Testis (tissue), 3 donors: ENCODE results near the gene HIPK2. TPM values are rescaled to one million over a fixed set of nuclear protein-coding genes. Genes with fewer than 3 reads are reported as not detected.

Experiments used
- DNase-seq: peaks from one replicate; pipeline ENCODE4 v3.0.0-alpha.2; 2019
- H3K27ac ChIP-seq, 2 donors: fragments of 200-600 bp; sonication (generic); one replicate each; pipeline ENCODE4 v1.5.1; 2019
- H3K27me3 ChIP-seq: fragments of 200-600 bp; sonication (generic); one replicate; pipeline ENCODE4 v1.5.1; 2019
- H3K36me3 ChIP-seq: fragments of 200-600 bp; sonication (generic); one replicate; pipeline ENCODE4 v1.5.1; 2017; ENCODE audit warnings: low read depth; ENCODE audit errors: missing control alignments
- H3K4me1 ChIP-seq: fragments of 200-600 bp; sonication (generic); one replicate; pipeline ENCODE4 v1.5.1; 2019
- H3K4me3 ChIP-seq, 2 donors: fragments of 200-600 bp; sonication (generic); one replicate each; pipeline ENCODE4 v1.5.1; 2017 to 2019
- H3K9me3 ChIP-seq: fragments of 200-600 bp; sonication (generic); one replicate; pipeline ENCODE4 v1.5.1; 2017
- POLR2A ChIP-seq: fragments of 450-650 bp; IDR thresholded peaks from one replicate; pipeline ENCODE4 v1.6.1; 2017; ENCODE audit warnings: antibody characterized with exemption, mild to moderate bottlenecking, moderate library complexity
- WGBS, 2 donors: methylation state at CpG; one replicate each; pipeline ENCODE4 v1.1.5; 2018; 5-methylcytosine and 5-hydroxymethylcytosine counted together
- intact Hi-C: fragments of 100-400 bp; cut with DNase I; formaldehyde crosslinking; loops from one replicate; pipeline ENCODE4 v1.15.1; 2023; ENCODE audit warnings: low total_unique reads
- polyA plus RNA-seq: library from polyadenylated mRNA; stranded (reverse); fragments of 350-450 nt; fragmentation: Illumina TruSeq; extraction: RNeasy Lipid Tissue Mini Kit (QIAGEN cat#74804); gene quantifications from one replicate; pipeline ENCODE4 v1.2.3, GENCODE V29; 2014; ENCODE audit warnings: low read depth, low replicate concordance; ENCODE audit not compliant: insufficient read depth
- total RNA-seq, 2 donors: library from RNA; depleted of rRNA; stranded (reverse); fragments of >200 nt; gene quantifications; one replicate each; pipeline ENCODE4 v1.2.3, GENCODE V29; 2016
- TF ChIP-seq, protein P1 (sequence below), 3 experiments: fragments of 450-650 bp in 2 of 3; fragments of 200-600 bp in 1 of 3; sonication (generic) in 1 of 3; IDR thresholded peaks; one replicate each; pipeline ENCODE4 v1.5.1; 2016 to 2019; ENCODE audit warnings: antibody characterized with exemption in 3 of 3, mild to moderate bottlenecking in 2 of 3, moderate library complexity in 1 of 3

The HIPK2 gene
- total and polyA plus RNA-seq, 3 donors from 2014 or later = 6.3 to 22.4 (median 17.8) TPM

DNA sequence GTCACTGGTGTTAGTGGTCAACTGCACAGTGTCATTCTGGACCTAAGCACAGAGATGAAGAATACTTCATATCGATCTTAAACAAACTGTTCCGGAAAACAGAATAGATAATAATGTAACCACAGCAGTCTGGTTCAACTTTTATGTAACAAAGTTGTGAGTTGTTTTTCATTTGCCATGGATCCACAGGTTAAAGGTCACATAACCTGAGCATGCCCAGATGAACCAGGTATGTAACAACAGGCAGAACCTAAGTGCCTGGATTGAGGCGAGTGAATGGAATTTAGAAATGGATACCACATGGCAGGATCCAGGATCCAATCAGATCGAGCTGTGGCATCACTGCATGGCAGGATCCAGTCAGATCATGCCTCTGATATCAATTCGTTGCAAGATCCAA, 167.2 kb downstream of the HIPK2 start:
- TF ChIP-seq, protein P1, sequence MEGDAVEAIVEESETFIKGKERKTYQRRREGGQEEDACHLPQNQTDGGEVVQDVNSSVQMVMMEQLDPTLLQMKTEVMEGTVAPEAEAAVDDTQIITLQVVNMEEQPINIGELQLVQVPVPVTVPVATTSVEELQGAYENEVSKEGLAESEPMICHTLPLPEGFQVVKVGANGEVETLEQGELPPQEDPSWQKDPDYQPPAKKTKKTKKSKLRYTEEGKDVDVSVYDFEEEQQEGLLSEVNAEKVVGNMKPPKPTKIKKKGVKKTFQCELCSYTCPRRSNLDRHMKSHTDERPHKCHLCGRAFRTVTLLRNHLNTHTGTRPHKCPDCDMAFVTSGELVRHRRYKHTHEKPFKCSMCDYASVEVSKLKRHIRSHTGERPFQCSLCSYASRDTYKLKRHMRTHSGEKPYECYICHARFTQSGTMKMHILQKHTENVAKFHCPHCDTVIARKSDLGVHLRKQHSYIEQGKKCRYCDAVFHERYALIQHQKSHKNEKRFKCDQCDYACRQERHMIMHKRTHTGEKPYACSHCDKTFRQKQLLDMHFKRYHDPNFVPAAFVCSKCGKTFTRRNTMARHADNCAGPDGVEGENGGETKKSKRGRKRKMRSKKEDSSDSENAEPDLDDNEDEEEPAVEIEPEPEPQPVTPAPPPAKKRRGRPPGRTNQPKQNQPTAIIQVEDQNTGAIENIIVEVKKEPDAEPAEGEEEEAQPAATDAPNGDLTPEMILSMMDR (IDR thresholded peaks at IDR 0.05) = no peak
- TF ChIP-seq POLR2A = no peak
- intact Hi-C loops = no loop called here
- Histone ChIP-seq H3K9me3 (no peaks in the 10 kb centered on the region), H3K4me1 (peaks cover 6% of the 10 kb centered on the region), H3K27me3 (no peaks in the 10 kb centered on the region), H3K27ac (no peak overlapping the region), H3K36me3 (no peaks in the 10 kb centered on the region), H3K4me3 (no peak overlapping the region)
- DNase-seq = no peak
- WGBS, 2 donors = 73 to 82% methylated on average over 5 of the region's 5 CpGs

DNA sequence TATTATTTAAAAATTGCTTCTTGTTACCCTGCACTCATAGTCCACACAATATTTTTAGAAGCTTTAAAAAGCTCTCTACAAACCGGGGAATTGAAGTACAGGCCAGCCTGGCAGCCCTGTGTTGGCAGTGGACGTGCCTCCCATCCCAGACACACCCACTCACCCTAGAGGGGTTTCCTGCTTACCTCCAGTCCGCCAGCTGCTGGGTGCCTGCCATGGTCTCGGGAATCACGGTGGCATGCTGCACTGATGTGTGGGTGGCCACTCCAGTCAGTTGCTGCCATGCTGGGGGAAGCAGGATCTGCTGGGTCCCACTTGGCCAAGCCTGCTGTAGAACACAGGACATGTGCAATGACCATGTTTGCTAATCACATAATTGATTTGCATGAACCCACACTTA, 173.9 kb downstream of the HIPK2 start:
- no peaks in the 10 kb centered on the region for H3K27me3 ChIP-seq
- H3K9me3 ChIP-seq = no peaks in the 10 kb centered on the region
- H3K4me3 ChIP-seq = no peak overlapping the region
- H3K4me1 ChIP-seq = no peaks in the 10 kb centered on the region
- 92% methylated on average over 3 to 5 of the region's 5 CpGs for WGBS, 2 donors
- H3K27ac ChIP-seq = no peak overlapping the region
- TF ChIP-seq POLR2A = no peak
- TF ChIP-seq, protein P1 (IDR thresholded peaks at IDR 0.05) = no peak
- no peak for DNase-seq
- no peaks in the 10 kb centered on the region for H3K36me3 ChIP-seq
- intact Hi-C loops = no loop called here

GRCh38 chr7:139603282-139603681, 174.5 kb downstream of the HIPK2 start:
- Histone ChIP-seq H3K4me3 (no peak overlapping the region), H3K9me3 (no peaks in the 10 kb centered on the region), H3K27me3 (no peaks in the 10 kb centered on the region), H3K27ac (no peak overlapping the region), H3K36me3 (no peaks in the 10 kb centered on the region), H3K4me1 (no peaks in the 10 kb centered on the region)
- no peak for TF ChIP-seq POLR2A
- TF ChIP-seq, protein P1 (IDR thresholded peaks at IDR 0.05) = no peak
- intact Hi-C loops = no loop called here
- no peak for DNase-seq
- 80 to 86% methylated on average over 5 of the region's 5 CpGs for WGBS, 2 donors

DNA sequence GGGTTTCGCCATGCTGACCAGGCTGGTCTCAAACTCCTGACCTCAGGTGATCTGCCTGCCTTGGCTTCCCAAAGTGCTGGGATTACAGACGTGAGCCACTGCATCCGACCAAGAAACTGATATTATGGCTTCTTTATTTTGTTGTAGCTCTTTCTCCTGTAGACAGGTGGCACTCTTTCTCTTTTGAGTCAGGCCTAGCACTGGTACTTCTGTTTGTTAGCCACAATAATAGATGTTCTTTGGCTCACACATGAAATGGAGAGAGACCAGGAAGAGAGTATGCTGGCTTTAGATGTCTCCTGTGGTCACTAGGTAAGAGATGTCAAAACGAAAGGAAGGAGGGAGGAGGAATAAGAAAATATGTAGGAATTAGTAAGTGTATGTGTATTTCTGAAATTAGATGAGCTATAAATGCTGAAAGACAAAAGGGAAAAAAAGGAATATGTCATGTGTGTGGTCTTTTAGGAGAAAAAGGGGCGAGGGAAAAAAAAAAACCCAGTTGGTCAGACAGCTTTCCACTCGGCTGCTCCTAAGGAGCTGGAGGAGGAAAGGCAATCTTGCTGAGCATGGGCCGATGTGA, 175.6 kb downstream of the HIPK2 start:
- no peak overlapping the region for H3K4me3 ChIP-seq
- no peak overlapping the region for H3K27ac ChIP-seq
- H3K4me1 ChIP-seq = no peaks in the 10 kb centered on the region
- no peaks in the 10 kb centered on the region for H3K27me3 ChIP-seq
- TF ChIP-seq, protein P1 (IDR thresholded peaks at IDR 0.05) = peak in 2 of 3 experiments; percentile 29 to 38
- TF ChIP-seq POLR2A = no peak
- no peak for DNase-seq
- intact Hi-C loops = no loop called here
- no peaks in the 10 kb centered on the region for H3K9me3 ChIP-seq
- H3K36me3 ChIP-seq = no peaks in the 10 kb centered on the region
- 75 to 80% methylated on average over 7 of the region's 7 CpGs for WGBS, 2 donors

- intact Hi-C loops = no loop called here
These were observed 176.6 kb downstream of the HIPK2 start for GRCh38 chr7:139601176-139601575.

More at GRCh38 chr7:139601176-139601575, 176.6 kb downstream of the HIPK2 start:
- no peak overlapping the region for H3K4me3 ChIP-seq
- TF ChIP-seq, protein P1 (IDR thresholded peaks at IDR 0.05) = no peak
- WGBS, 2 donors = 96 to 99% methylated on average over 6 of the region's 6 CpGs
- no peaks in the 10 kb centered on the region for H3K9me3 ChIP-seq
- no peaks in the 10 kb centered on the region for H3K36me3 ChIP-seq
- H3K27ac ChIP-seq = no peak overlapping the region
- DNase-seq = no peak
- H3K4me1 ChIP-seq = no peaks in the 10 kb centered on the region
- H3K27me3 ChIP-seq = no peaks in the 10 kb centered on the region
